Measurements from ENCODE around the gene UGT2B10. TPM values are rescaled to one million over a fixed set of nuclear protein-coding genes. Genes with fewer than 3 reads are reported as not detected.
A peak's percentile ranks its signal among the peaks of the same experiment; 100 is the strongest.

Gene UGT2B10
- total and polyA plus RNA-seq, 2 of the 13 experiments (the other 11 are each of a cell fraction or from before 2014, with no cell fraction given): 107 to 148 TPM

GRCh38 chr4:68872643-68873502, 57.1 kb downstream of the UGT2B10 start (continued):
- no peak; the same call in 1 of the 2 replicates for TF ChIP-seq POGZ (CRISPR knock-in tag; IDR thresholded peaks at IDR 0.05)
- TF ChIP-seq ZNF460 (CRISPR knock-in tag; IDR thresholded peaks at IDR 0.05; ENCODE audit: borderline replicate concordance): no peak
- TF ChIP-seq FOXM1 (CRISPR knock-in tag; IDR thresholded peaks at IDR 0.05): no peak
- TF ChIP-seq ARNT2 (CRISPR knock-in tag; IDR thresholded peaks at IDR 0.05; ENCODE audit: low read depth): no peak
- no peak for TF ChIP-seq ZNF230 (CRISPR knock-in tag; IDR thresholded peaks at IDR 0.05)
- TF ChIP-seq SNAPC2 (CRISPR knock-in tag; IDR thresholded peaks at IDR 0.05): no peak
- TF ChIP-seq ATF1 (CRISPR knock-in tag; IDR thresholded peaks at IDR 0.05): no peak
- no peak for TF ChIP-seq NR1H2 (CRISPR knock-in tag; IDR thresholded peaks at IDR 0.05; ENCODE audit: borderline replicate concordance, low read depth)
- TF ChIP-seq, protein P1, sequence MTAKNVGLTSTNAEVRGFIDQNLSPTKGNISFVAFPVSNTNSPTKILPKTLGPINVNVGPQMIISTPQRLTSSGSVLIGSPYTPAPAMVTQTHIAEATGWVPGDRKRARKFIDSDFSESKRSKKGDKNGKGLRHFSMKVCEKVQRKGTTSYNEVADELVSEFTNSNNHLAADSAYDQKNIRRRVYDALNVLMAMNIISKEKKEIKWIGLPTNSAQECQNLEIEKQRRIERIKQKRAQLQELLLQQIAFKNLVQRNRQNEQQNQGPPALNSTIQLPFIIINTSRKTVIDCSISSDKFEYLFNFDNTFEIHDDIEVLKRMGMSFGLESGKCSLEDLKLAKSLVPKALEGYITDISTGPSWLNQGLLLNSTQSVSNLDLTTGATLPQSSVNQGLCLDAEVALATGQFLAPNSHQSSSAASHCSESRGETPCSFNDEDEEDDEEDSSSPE (CRISPR knock-in tag; IDR thresholded peaks at IDR 0.05): no peak
- TF ChIP-seq PRPF4 (IDR thresholded peaks at IDR 0.05; ENCODE audit: low read depth, low read length, poor library complexity, severe bottlenecking): no peak
- no peak for TF ChIP-seq CREBL2 (CRISPR knock-in tag; IDR thresholded peaks at IDR 0.05; ENCODE audit: borderline replicate concordance)
- TF ChIP-seq THAP8 (CRISPR knock-in tag; IDR thresholded peaks at IDR 0.05; ENCODE audit: borderline replicate concordance): no peak
- TF ChIP-seq SOX13 (IDR thresholded peaks at IDR 0.05): no peak
- no peak for TF ChIP-seq SOX13 (CRISPR knock-in tag; conservative IDR thresholded peaks at IDR 0.05 in 1 of 2, IDR thresholded peaks at IDR 0.05 in 1 of 2)
- TF ChIP-seq KDM5B (CRISPR knock-in tag; IDR thresholded peaks at IDR 0.05; ENCODE audit: borderline replicate concordance): no peak
- TF ChIP-seq ZNF556 (CRISPR knock-in tag; IDR thresholded peaks at IDR 0.05; ENCODE audit: borderline replicate concordance): no peak
- no peak for TF ChIP-seq MXI1 (IDR thresholded peaks at IDR 0.05; ENCODE audit: borderline replicate concordance, low read depth, low read length)
- no peak for TF ChIP-seq ZNF235 (CRISPR knock-in tag; IDR thresholded peaks at IDR 0.05; ENCODE audit: borderline replicate concordance)
- no peak for TF ChIP-seq BCL3 (CRISPR knock-in tag; IDR thresholded peaks at IDR 0.05)
- peak; percentile 32; the same call in 1 of the 2 replicates for TF ChIP-seq STAG1 (CRISPR knock-in tag; IDR thresholded peaks at IDR 0.05)
- TF ChIP-seq ISX (CRISPR knock-in tag; conservative IDR thresholded peaks at IDR 0.05): no peak
- no peak for TF ChIP-seq IKZF5 (CRISPR knock-in tag; IDR thresholded peaks at IDR 0.05)
- no peak for TF ChIP-seq DNMT1 (CRISPR knock-in tag; IDR thresholded peaks at IDR 0.05)
- no peak for TF ChIP-seq ZNF367 (CRISPR knock-in tag; IDR thresholded peaks at IDR 0.05; ENCODE audit: borderline replicate concordance)
- no peak for TF ChIP-seq ZNF296 (CRISPR knock-in tag; conservative IDR thresholded peaks at IDR 0.05)
- TF ChIP-seq YEATS4 (CRISPR knock-in tag; IDR thresholded peaks at IDR 0.05; ENCODE audit: borderline replicate concordance): 0 out of 2 replicates have a peak, but pooled peaks have one; percentile 39
- no peak for TF ChIP-seq SOX5 (CRISPR knock-in tag; IDR thresholded peaks at IDR 0.05; ENCODE audit: borderline replicate concordance)
